ENCODE results near the gene GRIK4. TPM values are rescaled to one million over a fixed set of nuclear protein-coding genes. Genes with fewer than 3 reads are reported as not detected.

GRIK4 gene
- total and polyA plus RNA-seq, 2 donors (not counting 1 experiment from before 2014, with no cell fraction given): 0.12 to 0.27 TPM

- H3K27me3 Mint-ChIP-seq: peaks cover 31% of the 10 kb centered on the region
- ChIA-PET CTCF (interaction anchor here (0.6 to 1.5 kb wide), 2 partner anchors 10 to 187 kb away, joined by 3 to 8 read pairs; partner anchors contain the start of gene GRIK4), POLR2A (interaction anchor here (0.6 kb wide), 1 partner anchor 473 kb away, joined by 6 read pairs; no protein-coding TSS in a partner anchor)
- H3K4me1 Mint-ChIP-seq: peaks cover 4% of the 10 kb centered on the region
- intact Hi-C loops (cut with micrococcal nuclease): no loop called here
- Histone ChIP-seq H3K27me3 (replicated peaks in 1 of 4; ENCODE audit: control extremely low read depth in 1 of 4, control insufficient read depth in 3 of 4, insufficient read depth in 4 of 4, low read length in 3 of 4) (peaks cover 0 to 4% (median 2%) of the 10 kb centered on the region in 4 experiments), H2AFZ (ENCODE audit: insufficient read depth, low read depth, low read length, poor library complexity, severe bottlenecking) (no peak overlapping the region), H3K27ac (ENCODE audit: low read length in 2 of 2) (no peak overlapping the region), H3K4me2 (replicated peaks; ENCODE audit: low read depth, low read length, poor library complexity, severe bottlenecking) (no peak overlapping the region), H3K79me2 (ENCODE audit: control insufficient read depth, insufficient read depth, low read length) (no peaks in the 10 kb centered on the region), H3K4me1 (ENCODE audit: control insufficient read depth in 2 of 2, insufficient read depth in 2 of 2, low read length in 2 of 2) (peaks cover 0 to 9% of the 10 kb centered on the region in 2 donors), H3K4me3 (ENCODE audit: control extremely low read depth in 1 of 5, extremely low read depth in 1 of 5, insufficient read depth in 1 of 5, low read depth in 2 of 5, low read length in 4 of 5) (no peak overlapping the region), H4K20me1 (ENCODE audit: control insufficient read depth, insufficient read depth, low read length, poor library complexity, severe bottlenecking) (no peaks in the 10 kb centered on the region), H3K9me3 (ENCODE audit: control extremely low read depth in 1 of 3, control insufficient read depth in 2 of 3, insufficient read depth in 1 of 3, low read length in 2 of 3) (no peaks in the 10 kb centered on the region), H3K36me3 (replicated peaks in 1 of 2; ENCODE audit: control extremely low read depth in 1 of 2, control insufficient read depth in 1 of 2, extremely low read depth in 1 of 2, insufficient read depth in 2 of 2, low read length in 1 of 2) (no peaks in the 10 kb centered on the region), H3K9ac (ENCODE audit: low read length) (no peak overlapping the region)
- ATAC-seq (ENCODE audit: low read depth) (no peak), DNase-seq (no peak)
- H3K4me3 Mint-ChIP-seq: no peak overlapping the region
- WGBS (ENCODE audit: insufficient coverage): 98% methylated on average over 5 of the region's 7 CpGs
- no peak overlapping the region for H3K27ac Mint-ChIP-seq
- H3K9me3 Mint-ChIP-seq (ENCODE audit: insufficient read depth): no peaks in the 10 kb centered on the region
- TF ChIP-seq EZH2 (IDR thresholded peaks at IDR 0.05; ENCODE audit: borderline replicate concordance, insufficient read depth, low read depth, low read length, poor library complexity, severe bottlenecking): no peak
- TF ChIP-seq, protein P1, sequence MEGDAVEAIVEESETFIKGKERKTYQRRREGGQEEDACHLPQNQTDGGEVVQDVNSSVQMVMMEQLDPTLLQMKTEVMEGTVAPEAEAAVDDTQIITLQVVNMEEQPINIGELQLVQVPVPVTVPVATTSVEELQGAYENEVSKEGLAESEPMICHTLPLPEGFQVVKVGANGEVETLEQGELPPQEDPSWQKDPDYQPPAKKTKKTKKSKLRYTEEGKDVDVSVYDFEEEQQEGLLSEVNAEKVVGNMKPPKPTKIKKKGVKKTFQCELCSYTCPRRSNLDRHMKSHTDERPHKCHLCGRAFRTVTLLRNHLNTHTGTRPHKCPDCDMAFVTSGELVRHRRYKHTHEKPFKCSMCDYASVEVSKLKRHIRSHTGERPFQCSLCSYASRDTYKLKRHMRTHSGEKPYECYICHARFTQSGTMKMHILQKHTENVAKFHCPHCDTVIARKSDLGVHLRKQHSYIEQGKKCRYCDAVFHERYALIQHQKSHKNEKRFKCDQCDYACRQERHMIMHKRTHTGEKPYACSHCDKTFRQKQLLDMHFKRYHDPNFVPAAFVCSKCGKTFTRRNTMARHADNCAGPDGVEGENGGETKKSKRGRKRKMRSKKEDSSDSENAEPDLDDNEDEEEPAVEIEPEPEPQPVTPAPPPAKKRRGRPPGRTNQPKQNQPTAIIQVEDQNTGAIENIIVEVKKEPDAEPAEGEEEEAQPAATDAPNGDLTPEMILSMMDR (IDR thresholded peaks at IDR 0.05): no peak
Observed at GRCh38 chr11:120521176-120521575, 9.6 kb downstream of the GRIK4 start.

GRCh38 chr11:120522021-120522420 is 10.5 kb downstream of the GRIK4 start:
- Histone ChIP-seq H4K20me1 (ENCODE audit: control insufficient read depth, insufficient read depth, low read length, poor library complexity, severe bottlenecking) (no peaks in the 10 kb centered on the region), H3K4me2 (replicated peaks; ENCODE audit: low read depth, low read length, poor library complexity, severe bottlenecking) (no peak overlapping the region), H3K27me3 (replicated peaks in 1 of 4; ENCODE audit: control extremely low read depth in 1 of 4, control insufficient read depth in 3 of 4, insufficient read depth in 4 of 4, low read length in 3 of 4) (peaks cover 0 to 4% (median 2%) of the 10 kb centered on the region in 4 experiments), H2AFZ (ENCODE audit: insufficient read depth, low read depth, low read length, poor library complexity, severe bottlenecking) (no peak overlapping the region), H3K27ac (ENCODE audit: low read length in 2 of 2) (no peak overlapping the region), H3K4me1 (ENCODE audit: control insufficient read depth in 2 of 2, insufficient read depth in 2 of 2, low read length in 2 of 2) (peaks cover 0 to 9% of the 10 kb centered on the region in 2 donors), H3K9ac (ENCODE audit: low read length) (no peak overlapping the region), H3K36me3 (replicated peaks in 1 of 2; ENCODE audit: control extremely low read depth in 1 of 2, control insufficient read depth in 1 of 2, extremely low read depth in 1 of 2, insufficient read depth in 2 of 2, low read length in 1 of 2) (no peaks in the 10 kb centered on the region), H3K79me2 (ENCODE audit: control insufficient read depth, insufficient read depth, low read length) (no peaks in the 10 kb centered on the region), H3K9me3 (ENCODE audit: control extremely low read depth in 1 of 3, control insufficient read depth in 2 of 3, insufficient read depth in 1 of 3, low read length in 2 of 3) (no peaks in the 10 kb centered on the region), H3K4me3 (ENCODE audit: control extremely low read depth in 1 of 5, extremely low read depth in 1 of 5, insufficient read depth in 1 of 5, low read depth in 2 of 5, low read length in 4 of 5) (no peak overlapping the region)
- intact Hi-C loops (cut with micrococcal nuclease): no loop called here
- H3K9me3 Mint-ChIP-seq (ENCODE audit: insufficient read depth): no peaks in the 10 kb centered on the region
- no peak overlapping the region for H3K27ac Mint-ChIP-seq
- DNase-seq (no peak), ATAC-seq (ENCODE audit: low read depth) (no peak)
- peaks cover 24% of the 10 kb centered on the region for H3K27me3 Mint-ChIP-seq
- POLR2A ChIA-PET: no interaction called here
- CTCF ChIA-PET: interaction anchor here (1.5 kb wide), 1 partner anchor 11 kb away, joined by 8 read pairs; the partner anchor contains the start of gene GRIK4
- H3K4me3 Mint-ChIP-seq: no peak overlapping the region
- no peak for TF ChIP-seq EZH2 (IDR thresholded peaks at IDR 0.05; ENCODE audit: borderline replicate concordance, insufficient read depth, low read depth, low read length, poor library complexity, severe bottlenecking)
- TF ChIP-seq, protein P1 (IDR thresholded peaks at IDR 0.05): no peak
- H3K4me1 Mint-ChIP-seq: peaks cover 4% of the 10 kb centered on the region
- WGBS (ENCODE audit: insufficient coverage): 88% methylated on average over 11 of the region's 11 CpGs
